Heart left ventricle (tissue), 16 donors: ENCODE results near the gene MVB12B. TPM values are rescaled to one million over a fixed set of nuclear protein-coding genes. Genes with fewer than 3 reads are reported as not detected.

Source experiments
- ATAC-seq, 4 donors: fragments of 200-7000 bp; cut with Tn5 transposase; one replicate each; pipeline ENCODE4 v1.9.1; 2020 to 2022; ENCODE audit warnings: moderate library complexity in 4 of 4, mild to moderate bottlenecking in 3 of 4, moderate number of reproducible peaks in 1 of 4
- DNase-seq, 5 donors: peaks; one replicate each; pipeline ENCODE4 v3.0.0-alpha.2; 2020
- H3K27ac ChIP-seq, 12 donors: fragments of 200-600 bp; sonication (generic) in 4 of 12; one replicate each; pipeline versions ENCODE4 v1.5.0 to v1.8.0; 2016 to 2022; ENCODE audit warnings: mild to moderate bottlenecking in 2 of 12
- H3K27me3 ChIP-seq, 9 donors: fragments of 200-600 bp; sonication (generic) in 2 of 9; one replicate each; pipeline versions ENCODE4 v1.5.1 to v1.8.0; 2016 to 2022; ENCODE audit warnings: mild to moderate bottlenecking in 3 of 9
- H3K36me3 ChIP-seq, 9 donors: fragments of 200-600 bp; sonication (generic) in 2 of 9; one replicate each; pipeline versions ENCODE4 v1.5.0 to v1.8.0; 2018 to 2022; ENCODE audit warnings: mild to moderate bottlenecking in 2 of 9
- H3K4me1 ChIP-seq, 12 donors: fragments of 200-600 bp; sonication (generic) in 4 of 12; one replicate each; pipeline versions ENCODE4 v1.5.0 to v1.8.0; 2016 to 2022; ENCODE audit warnings: mild to moderate bottlenecking in 3 of 12
- H3K4me3 ChIP-seq, 12 donors: fragments of 200-600 bp; sonication (generic) in 4 of 12; one replicate each; pipeline versions ENCODE4 v1.5.0 to v1.8.0; 2017 to 2022; ENCODE audit warnings: mild to moderate bottlenecking in 9 of 12, moderate library complexity in 4 of 12
- H3K9me3 ChIP-seq, 12 donors: fragments of 200-600 bp; sonication (generic) in 4 of 12; one replicate each; pipeline versions ENCODE4 v1.5.0 to v1.8.0; 2016 to 2022; ENCODE audit warnings: mild to moderate bottlenecking in 1 of 12
- CTCF ChIP-seq, 12 donors: fragments of 200-600 bp; sonication (generic) in 4 of 12; IDR thresholded peaks; one replicate each; pipeline versions ENCODE4 v1.5.0 to v1.8.0; 2018 to 2022; ENCODE audit warnings: antibody characterized with exemption in 12 of 12, mild to moderate bottlenecking in 5 of 12
- POLR2A ChIP-seq, 2 donors: fragments of 450-650 bp; IDR thresholded peaks; one replicate each; pipeline ENCODE4 v1.6.1; 2017; ENCODE audit warnings: antibody characterized with exemption in 2 of 2, mild to moderate bottlenecking in 2 of 2, moderate library complexity in 2 of 2
- WGBS, 4 donors: extraction: QIAGEN DNeasy Blood & Tissue Kit in 2 of 4; methylation state at CpG; one replicate each; pipeline versions ENCODE4 v1.1.5 to v1.1.7; 2013 to 2018; 5-methylcytosine and 5-hydroxymethylcytosine counted together
- intact Hi-C, 10 donors: fragments of 100-400 bp; cut with DNase I; formaldehyde crosslinking; loops; one replicate each; pipeline versions ENCODE4 v1.11.1 to v1.14.2; 2022
- polyA plus RNA-seq, 2 donors: library from polyadenylated mRNA; stranded (reverse); fragments of 200-250 nt; gene quantifications; one replicate each; pipeline ENCODE4 v1.2.3, GENCODE V29; 2013
- total RNA-seq, 9 donors: library from RNA; depleted of rRNA in 2 of 9; stranded (reverse); fragments of >200 nt in 2 of 9; fragmentation: NEBNext Ultra II Directional in 3 of 9; extraction: Animal tissue kit (Norgen Biotek cat#: 25700) in 3 of 9; gene quantifications; one replicate each; pipeline versions ENCODE4 v1.1.0 to v1.2.4, GENCODE V29; 2016 to 2023
- donor health status: ischemic (EF 13 %, LVEDD 7.1; RV severe dilation, severe dysfunction).
- donor health status: healthy with polysubstance abuse.
- donor health status: DM: no; HTN: yes; CAD: no.
- donor health status: DM: no; HTN: no; CAD: no.
- donor health status: ischemic (EF 25% LVEDD 6.9; RV normal size, moderate dysfunction).
- donor health status: ischemic (EF 25% LVEDD 5.7; RV mildly dilated, moderate dysfunction).
- donor health status: healthy.
- donor health status: DM: yes; HTN: yes; CAD: no.
- donor health status: ischemic (EF 35%, LVEDD 5.7; RV mildly dilated, moderate dysfunction).
- donor health status: nonischemic (EF 11% LVEDD 7.7; RV severe dilation, severe dysfunction).
- donor health status: DM: yes; HTN: yes; CAD: no.
- donor health status: PGD.
- donor health status: ischemic (EF 29% LVEDD 5.4; RV normal size, mild dysfunction).
- donor health status: nonischemic (EF 23%, LVEDD 6.1; RV moderate dilation, normal function).

MVB12B gene
- total and polyA plus RNA-seq, 11 donors: 4.9 to 16.2 (median 11.0) TPM

- DNase-seq (no peak), ATAC-seq (no peak)
- Histone ChIP-seq H3K27ac (no peak overlapping the region), H3K36me3 (peaks cover 0 to 51% (median 25%) of the 10 kb centered on the region in 9 donors), H3K27me3 (no peaks in the 10 kb centered on the region), H3K9me3 (no peaks in the 10 kb centered on the region), H3K4me3 (no peak overlapping the region), H3K4me1 (peaks cover 0 to 33% (median 15%) of the 10 kb centered on the region in 12 donors)
- intact Hi-C loops: loop anchor here in 9 of 10 donors (2.0 to 10.0 kb wide), 6 partner anchors 80 to 992 kb away; no protein-coding TSS in a partner anchor
- WGBS, 4 donors: 89 to 95% (median 91%) methylated on average over 4 to 5 of the region's 5 CpGs
- TF ChIP-seq CTCF (IDR thresholded peaks at IDR 0.05) (no peak), POLR2A (IDR thresholded peaks at IDR 0.05) (no peak)
Measured at GRCh38 chr9:126397056-126397455, 70.4 kb downstream of the MVB12B start.

GRCh38 chr9:126398403-126399058 is 71.9 kb downstream of the MVB12B start:
- peaks cover 0 to 53% (median 23%) of the 10 kb centered on the region in 9 donors for H3K36me3 ChIP-seq
- ATAC-seq: peak; percentile 79 to 92 (median 88)
- WGBS, 4 donors: 22 to 23% (median 22%) methylated on average over 24 to 25 of the region's 25 CpGs
- no peak overlapping the region for H3K4me3 ChIP-seq
- H3K27ac ChIP-seq: no peak overlapping the region
- H3K9me3 ChIP-seq: no peaks in the 10 kb centered on the region
- peak; percentile 70 to 91 (median 83) for DNase-seq
- intact Hi-C loops: loop anchor here in 9 of 10 donors (1.0 to 10.0 kb wide), 8 partner anchors 81 to 994 kb away; no protein-coding TSS in a partner anchor
- peaks cover 0 to 24% (median 4%) of the 10 kb centered on the region in 12 donors for H3K4me1 ChIP-seq
- peak in 11 of 12 donors; percentile 95 to 99 (median 97) for TF ChIP-seq CTCF (IDR thresholded peaks at IDR 0.05)
- TF ChIP-seq POLR2A (IDR thresholded peaks at IDR 0.05): no peak
- no peaks in the 10 kb centered on the region for H3K27me3 ChIP-seq

GRCh38 chr9:126399251-126399650 is 72.6 kb downstream of the MVB12B start:
- ATAC-seq (no peak), DNase-seq (no peak)
- intact Hi-C loops: loop anchor here in 9 of 10 donors (2.0 to 10.0 kb wide), 7 partner anchors 82 to 994 kb away; no protein-coding TSS in a partner anchor
- Histone ChIP-seq H3K27ac (no peak overlapping the region), H3K36me3 (peaks cover 0 to 48% (median 22%) of the 10 kb centered on the region in 9 donors), H3K9me3 (no peaks in the 10 kb centered on the region), H3K4me3 (no peak overlapping the region), H3K27me3 (no peaks in the 10 kb centered on the region), H3K4me1 (peaks cover 0 to 24% (median 4%) of the 10 kb centered on the region in 12 donors)
- WGBS, 4 donors: 92 to 97% (median 93%) methylated on average over 8 of the region's 8 CpGs
- no peak for TF ChIP-seq CTCF (IDR thresholded peaks at IDR 0.05)
- no peak for TF ChIP-seq POLR2A (IDR thresholded peaks at IDR 0.05)

GRCh38 chr9:126399789-126400188 is 73.2 kb downstream of the MVB12B start:
- H3K27me3 ChIP-seq: no peaks in the 10 kb centered on the region
- intact Hi-C loops: loop anchor here (2.0 to 10.0 kb wide), 10 partner anchors 82 to 995 kb away; no protein-coding TSS in a partner anchor
- no peaks in the 10 kb centered on the region for H3K9me3 ChIP-seq
- no peak for TF ChIP-seq POLR2A (IDR thresholded peaks at IDR 0.05)
- TF ChIP-seq CTCF (IDR thresholded peaks at IDR 0.05): no peak
- WGBS, 4 donors: 95 to 98% (median 96%) methylated on average over 10 of the region's 10 CpGs
- no peak for DNase-seq
- no peak for ATAC-seq
- H3K36me3 ChIP-seq: peaks cover 0 to 44% (median 22%) of the 10 kb centered on the region in 9 donors
- H3K4me3 ChIP-seq: no peak overlapping the region
- H3K27ac ChIP-seq: no peak overlapping the region
- peaks cover 0 to 24% (median 4%) of the 10 kb centered on the region in 12 donors for H3K4me1 ChIP-seq
